HG03354 (cell line): ENCODE measurements around the gene TTC38.

Experiments used
- ATAC-seq: cut with Tn5 transposase; IDR thresholded peaks from one replicate; pipeline ENCODE4 v1.9.1; 2021; ENCODE audit warnings: mild to moderate bottlenecking; ENCODE audit not compliant: unreplicated experiment, poor library complexity, severe bottlenecking

TTC38 gene

GRCh38 chr22:46267431-46268279, at the start of gene TTC38:
Gene TTC38, plus strand, starts transcription at chr22:46268008. Its CDS starts 32 bp downstream, at chr22:46268040.
- no peak for ATAC-seq

GRCh38 chr22:46219636-46220035, 48.2 kb upstream of the TTC38 start:
- ATAC-seq: no peak

- ATAC-seq: no peak
These were observed 46.9 kb upstream of the TTC38 start for GRCh38 chr22:46220921-46221320.

- ATAC-seq: no peak
These were observed 43.5 kb upstream of the TTC38 start for GRCh38 chr22:46224044-46224897.

- no peak for ATAC-seq
These were observed 42.9 kb upstream of the TTC38 start for GRCh38 chr22:46224898-46225290.

GRCh38 chr22:46225631-46226030, 42.2 kb upstream of the TTC38 start:
- no peak for ATAC-seq

GRCh38 chr22:46226577-46226976, 41.2 kb upstream of the TTC38 start:
- no peak for ATAC-seq

- no peak for ATAC-seq
These were observed 38.1 kb upstream of the TTC38 start for GRCh38 chr22:46229701-46230100.

- ATAC-seq: no peak
These were observed 37.4 kb upstream of the TTC38 start for GRCh38 chr22:46230262-46230901.

GRCh38 chr22:46233231-46233630, 34.6 kb upstream of the TTC38 start:
- ATAC-seq: no peak

- no peak for ATAC-seq
These were observed 32.8 kb upstream of the TTC38 start for GRCh38 chr22:46234969-46235368.

- ATAC-seq: no peak
These were observed 30.2 kb upstream of the TTC38 start for GRCh38 chr22:46237453-46238124.

- no peak for ATAC-seq
These were observed 29.3 kb upstream of the TTC38 start for GRCh38 chr22:46238541-46238940.

GRCh38 chr22:46239261-46240048, 28.4 kb upstream of the TTC38 start:
- ATAC-seq: no peak

GRCh38 chr22:46240073-46240472, 27.7 kb upstream of the TTC38 start:
- ATAC-seq: no peak

- no peak for ATAC-seq
These were observed 27.3 kb upstream of the TTC38 start for GRCh38 chr22:46240506-46240905.

GRCh38 chr22:46240907-46241306, 26.9 kb upstream of the TTC38 start:
- ATAC-seq: no peak

GRCh38 chr22:46241396-46242007, 26.3 kb upstream of the TTC38 start:
- no peak for ATAC-seq

GRCh38 chr22:46242076-46242475, 25.7 kb upstream of the TTC38 start:
- ATAC-seq: no peak
